Prostate gland (tissue), 1 donor: ENCODE data around the gene TYMS.

Experiments used
- POLR2A ChIP-seq: fragments of 450-650 bp; IDR thresholded peaks from one replicate; pipeline ENCODE4 v1.6.1; 2016; ENCODE audit warnings: antibody characterized with exemption, mild to moderate bottlenecking
- POLR2AphosphoS5 ChIP-seq: sonication (generic); formaldehyde crosslinking; IDR thresholded peaks from one replicate; pipeline ENCODE4 v1.6.1; 2017; ENCODE audit warnings: antibody characterized with exemption

- TF ChIP-seq POLR2A = no peak
- TF ChIP-seq POLR2AphosphoS5 = no peak
Observed at GRCh38 chr18:616380-616995, 41.0 kb upstream of the TYMS start.
